Measurements from ENCODE around the gene RAB7B. TPM values are rescaled to one million over a fixed set of nuclear protein-coding genes. Genes with fewer than 3 reads are reported as not detected.
A peak's percentile ranks its signal among the peaks of the same experiment; 100 is the strongest.

Gene RAB7B
- total RNA-seq, 2 donors from 2014 or later = 16.1 to 17.5 TPM

DNA sequence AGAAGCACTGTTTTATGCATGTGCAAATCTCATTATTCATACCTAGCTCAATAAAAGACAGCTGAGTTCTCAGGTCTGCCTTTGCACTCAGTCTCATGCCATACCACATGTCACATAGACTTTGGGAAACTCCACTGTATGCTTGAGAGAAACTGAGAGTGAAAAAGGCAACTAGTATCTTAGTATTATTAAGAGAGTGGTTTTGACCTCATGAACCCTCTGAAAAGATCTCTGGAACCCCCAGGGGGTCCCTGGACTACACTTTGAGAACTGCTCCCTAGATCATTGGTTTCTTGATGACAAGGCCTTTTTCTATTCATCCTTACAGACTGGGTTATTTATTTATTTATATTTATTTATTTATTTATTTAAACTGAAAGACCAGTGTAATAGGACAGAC lies 46.1 kb upstream of the RAB7B start:
- Histone ChIP-seq H3K9me3 (no peaks in the 10 kb centered on the region), H3K4me1 (replicated peaks) (no peaks in the 10 kb centered on the region), H3K4me3 (no peak overlapping the region), H3K27me3 (replicated peaks; ENCODE audit: insufficient read depth) (no peaks in the 10 kb centered on the region), H3K36me3 (no peaks in the 10 kb centered on the region), H3K27ac (no peak overlapping the region)
- TF ChIP-seq POLR2A (IDR thresholded peaks at IDR 0.05) = no peak
- TF ChIP-seq, protein P1, sequence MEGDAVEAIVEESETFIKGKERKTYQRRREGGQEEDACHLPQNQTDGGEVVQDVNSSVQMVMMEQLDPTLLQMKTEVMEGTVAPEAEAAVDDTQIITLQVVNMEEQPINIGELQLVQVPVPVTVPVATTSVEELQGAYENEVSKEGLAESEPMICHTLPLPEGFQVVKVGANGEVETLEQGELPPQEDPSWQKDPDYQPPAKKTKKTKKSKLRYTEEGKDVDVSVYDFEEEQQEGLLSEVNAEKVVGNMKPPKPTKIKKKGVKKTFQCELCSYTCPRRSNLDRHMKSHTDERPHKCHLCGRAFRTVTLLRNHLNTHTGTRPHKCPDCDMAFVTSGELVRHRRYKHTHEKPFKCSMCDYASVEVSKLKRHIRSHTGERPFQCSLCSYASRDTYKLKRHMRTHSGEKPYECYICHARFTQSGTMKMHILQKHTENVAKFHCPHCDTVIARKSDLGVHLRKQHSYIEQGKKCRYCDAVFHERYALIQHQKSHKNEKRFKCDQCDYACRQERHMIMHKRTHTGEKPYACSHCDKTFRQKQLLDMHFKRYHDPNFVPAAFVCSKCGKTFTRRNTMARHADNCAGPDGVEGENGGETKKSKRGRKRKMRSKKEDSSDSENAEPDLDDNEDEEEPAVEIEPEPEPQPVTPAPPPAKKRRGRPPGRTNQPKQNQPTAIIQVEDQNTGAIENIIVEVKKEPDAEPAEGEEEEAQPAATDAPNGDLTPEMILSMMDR (IDR thresholded peaks at IDR 0.05) = no peak
- no peak for TF ChIP-seq POLR2AphosphoS5 (IDR thresholded peaks at IDR 0.05)
- intact Hi-C loops (cut with DNase I) = no loop called here
- DNase-seq (ENCODE audit: low spot score) = no peak

DNA sequence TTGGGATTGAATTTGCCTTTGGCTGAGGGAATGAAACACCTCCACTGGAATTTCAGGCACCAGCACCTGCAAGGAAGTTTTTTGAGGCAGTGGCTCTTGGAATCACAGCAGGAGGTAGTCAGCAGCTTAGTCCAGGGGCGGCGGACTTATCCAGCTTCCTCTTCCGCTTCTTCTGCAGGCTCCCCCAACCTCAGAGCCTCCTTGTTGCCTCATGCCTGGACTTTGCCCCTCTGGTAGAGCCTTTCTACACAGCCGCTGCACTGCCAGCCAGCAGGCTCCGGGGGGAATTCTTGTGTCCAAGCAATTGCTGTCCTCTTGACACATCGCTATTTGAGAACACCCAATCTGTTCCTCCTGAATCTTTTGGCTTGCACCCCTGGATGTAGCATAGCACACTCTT lies 45.4 kb upstream of the RAB7B start:
- H3K36me3 ChIP-seq = no peaks in the 10 kb centered on the region
- intact Hi-C loops (cut with DNase I) = no loop called here
- no peaks in the 10 kb centered on the region for H3K9me3 ChIP-seq
- no peak overlapping the region for H3K4me3 ChIP-seq
- no peaks in the 10 kb centered on the region for H3K27me3 ChIP-seq (replicated peaks; ENCODE audit: insufficient read depth)
- no peak for DNase-seq (ENCODE audit: low spot score)
- WGBS = 83% methylated on average over 6 of the region's 6 CpGs
- H3K4me1 ChIP-seq (replicated peaks) = no peaks in the 10 kb centered on the region
- TF ChIP-seq, protein P1 (IDR thresholded peaks at IDR 0.05) = no peak
- TF ChIP-seq POLR2A (IDR thresholded peaks at IDR 0.05) (no peak), POLR2AphosphoS5 (IDR thresholded peaks at IDR 0.05) (no peak)
- no peak overlapping the region for H3K27ac ChIP-seq

DNA sequence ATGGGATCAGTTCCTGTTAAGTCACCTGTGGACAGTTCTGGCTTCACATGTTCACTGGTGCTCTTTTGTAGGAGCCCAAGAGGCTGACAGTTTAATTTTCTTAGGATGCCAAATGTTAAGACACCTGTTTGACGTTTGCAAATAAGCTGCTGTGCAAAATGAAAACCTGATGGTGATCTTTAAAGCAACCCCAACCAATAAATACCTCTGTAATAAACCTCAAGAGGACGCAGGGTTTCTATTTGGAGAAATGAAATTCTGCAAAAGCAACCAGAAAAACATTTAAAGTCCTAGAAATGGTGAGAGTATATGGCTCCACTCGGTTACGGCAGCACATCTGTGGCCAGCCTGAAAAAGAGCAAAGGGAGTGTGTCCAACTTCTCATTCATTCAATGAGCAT lies 44.1 kb upstream of the RAB7B start:
- intact Hi-C loops (cut with DNase I) = no loop called here
- H3K27me3 ChIP-seq (replicated peaks; ENCODE audit: insufficient read depth) = no peaks in the 10 kb centered on the region
- H3K9me3 ChIP-seq = no peaks in the 10 kb centered on the region
- H3K4me3 ChIP-seq = no peak overlapping the region
- DNase-seq (ENCODE audit: low spot score) = no peak
- H3K36me3 ChIP-seq = no peaks in the 10 kb centered on the region
- 40% methylated on average over 4 of the region's 4 CpGs for WGBS
- no peaks in the 10 kb centered on the region for H3K4me1 ChIP-seq (replicated peaks)
- H3K27ac ChIP-seq = no peak overlapping the region
- TF ChIP-seq, protein P1 (IDR thresholded peaks at IDR 0.05) = no peak
- TF ChIP-seq POLR2AphosphoS5 (IDR thresholded peaks at IDR 0.05) (no peak), POLR2A (IDR thresholded peaks at IDR 0.05) (no peak)

DNA sequence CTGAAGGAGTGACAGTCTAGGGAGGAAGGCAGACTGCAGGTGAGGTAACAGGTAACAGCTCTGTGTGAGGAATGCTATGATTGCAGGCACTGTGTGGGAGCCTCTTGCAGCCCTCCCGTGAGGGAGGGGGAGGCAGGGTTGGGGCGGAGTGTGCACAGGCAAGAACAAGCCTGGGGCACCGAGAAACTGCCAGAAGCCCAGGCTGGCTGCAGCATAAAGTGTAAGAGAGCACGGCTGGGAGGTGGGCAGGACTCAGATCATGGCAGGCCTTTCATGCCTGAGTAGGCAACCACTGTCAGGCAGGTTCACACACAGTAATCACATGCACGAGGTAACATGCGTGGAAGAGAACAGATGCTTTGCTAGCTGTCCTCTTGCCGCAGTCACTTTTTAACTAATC lies 38.4 kb upstream of the RAB7B start:
- Histone ChIP-seq H3K4me3 (no peak overlapping the region), H3K36me3 (no peaks in the 10 kb centered on the region), H3K4me1 (replicated peaks) (no peaks in the 10 kb centered on the region), H3K27ac (no peak overlapping the region), H3K27me3 (replicated peaks; ENCODE audit: insufficient read depth) (no peaks in the 10 kb centered on the region), H3K9me3 (no peaks in the 10 kb centered on the region)
- intact Hi-C loops (cut with DNase I) = no loop called here
- WGBS = 24% methylated on average over 7 of the region's 7 CpGs
- TF ChIP-seq, protein P1 (IDR thresholded peaks at IDR 0.05) = no peak
- TF ChIP-seq POLR2AphosphoS5 (IDR thresholded peaks at IDR 0.05) (no peak), POLR2A (IDR thresholded peaks at IDR 0.05) (no peak)
- peak; percentile 38 for DNase-seq (ENCODE audit: low spot score)

DNA sequence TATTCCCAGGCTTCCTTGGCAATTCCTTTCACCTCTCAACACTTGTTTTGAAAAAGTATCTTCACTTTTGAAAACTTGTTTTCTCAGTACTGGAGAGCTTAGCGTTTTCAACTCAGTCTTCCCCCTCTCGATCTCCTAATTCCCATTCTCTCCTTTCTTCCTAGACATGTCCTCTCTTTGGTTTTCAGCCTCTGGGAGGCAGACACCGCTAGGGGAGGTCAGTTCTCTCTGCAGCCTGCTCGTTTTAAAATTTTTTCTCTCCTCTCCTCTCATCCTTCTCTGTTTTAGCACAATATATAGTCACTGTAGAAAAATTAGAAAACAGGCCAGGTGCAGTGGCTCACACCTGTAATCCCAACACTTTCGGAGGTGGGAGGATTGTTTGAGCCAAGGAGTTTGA lies 37.1 kb upstream of the RAB7B start:
- 62% methylated on average over 5 of the region's 5 CpGs for WGBS
- no peaks in the 10 kb centered on the region for H3K4me1 ChIP-seq (replicated peaks)
- no peak for DNase-seq (ENCODE audit: low spot score)
- no peaks in the 10 kb centered on the region for H3K27me3 ChIP-seq (replicated peaks; ENCODE audit: insufficient read depth)
- H3K9me3 ChIP-seq = no peaks in the 10 kb centered on the region
- no peak overlapping the region for H3K27ac ChIP-seq
- H3K4me3 ChIP-seq = no peak overlapping the region
- intact Hi-C loops (cut with DNase I) = no loop called here
- no peak for TF ChIP-seq POLR2A (IDR thresholded peaks at IDR 0.05)
- TF ChIP-seq, protein P1 (IDR thresholded peaks at IDR 0.05) = no peak
- TF ChIP-seq POLR2AphosphoS5 (IDR thresholded peaks at IDR 0.05) = no peak
- no peaks in the 10 kb centered on the region for H3K36me3 ChIP-seq
